SK-N-MC (cell line): ENCODE measurements around the gene POLR2J3.
"Not testable (repeated sequence)": the region's sequence is repeated elsewhere in the genome, so short reads cannot be mapped to it uniquely, and the experiment has no call there.

Experiments used
- EZH2 ChIP-seq: fragments of 200-600 bp; sonication (generic); IDR thresholded peaks from one replicate; pipeline ENCODE4 v1.6.1; 2017; ENCODE audit warnings: antibody characterized with exemption
- POLR2AphosphoS5 ChIP-seq: IDR thresholded peaks from 2 replicates; pipeline ENCODE4 v1.6.1; 2012; ENCODE audit warnings: mild to moderate bottlenecking, low read depth, low read length, borderline replicate concordance

DNA sequence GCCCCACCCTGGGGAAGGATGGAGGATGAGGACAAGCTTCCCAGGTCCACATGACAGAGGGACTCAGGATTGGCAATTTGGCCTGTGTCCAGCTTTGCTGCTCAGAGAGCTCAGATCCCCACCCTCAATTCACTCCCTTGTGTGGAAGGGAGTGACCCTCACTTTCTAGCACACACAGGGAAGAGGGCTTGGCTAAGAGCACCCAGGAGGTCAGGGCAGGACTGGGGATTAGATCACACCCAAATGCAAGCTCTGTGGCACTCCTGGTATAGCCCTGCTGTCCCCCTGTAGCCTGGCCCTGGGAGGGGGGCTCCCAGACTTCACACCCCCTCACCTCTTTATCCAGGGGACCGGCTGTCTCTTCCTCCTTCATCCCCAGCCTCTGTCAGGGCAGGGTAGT lies 28.0 kb downstream of the POLR2J3 start:
- not testable (repeated sequence) for TF ChIP-seq EZH2, POLR2AphosphoS5
